ENCODE data around the gene PARD6G.

DNA sequence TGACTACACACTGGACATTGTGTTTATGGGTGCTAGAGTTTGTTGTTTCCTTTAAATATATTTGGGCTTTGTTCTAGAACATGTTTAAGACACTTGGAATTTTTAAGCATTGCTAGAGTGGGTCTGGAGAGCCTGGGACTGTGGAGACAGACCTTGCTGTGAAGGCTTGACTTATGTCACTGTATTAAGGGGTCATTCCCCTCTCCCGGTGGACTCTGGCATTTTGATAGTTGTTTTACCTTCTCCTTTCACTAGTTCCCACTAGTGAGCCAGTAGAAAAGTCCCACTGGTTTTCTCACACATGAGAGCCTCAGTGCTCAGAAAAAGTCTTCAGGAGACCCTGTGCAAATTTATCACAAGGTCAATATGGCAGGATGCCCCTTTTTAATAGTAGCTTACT, 119.7 kb downstream of the PARD6G start:
- no peak for TF ChIP-seq EZH2 (IDR thresholded peaks at IDR 0.05; ENCODE audit: insufficient read depth, poor library complexity, severe bottlenecking)
- no peak for TF ChIP-seq EZH2phosphoT487 (IDR thresholded peaks at IDR 0.05; ENCODE audit: insufficient read depth, low read depth)

Data from GM23248 (cell line).